HCT116 (cell line): ENCODE measurements around the gene TMEM175. TPM values are rescaled to one million over a fixed set of nuclear protein-coding genes. Genes with fewer than 3 reads are reported as not detected.

Experiments used
- ATAC-seq: fragments of 200-7000 bp; cut with Tn5 transposase; 2 replicates; pipeline ENCODE4 v1.9.1; 2020; ENCODE audit warnings: mild to moderate bottlenecking, moderate library complexity
- BruUV-seq: library from RNA; stranded (reverse); fragments of 400-500 nt; replicated peaks from 2 replicates; lab custom pipeline; 2021; lab: Mats Ljungman, UMichigan
- CTCF ChIA-PET: fragments of 300-600 bp; sonication (Branson Sonifier 250); formaldehyde crosslinking; loops from one replicate; lab custom pipeline; 2021; ENCODE audit warnings: antibody characterized with exemption; lab: Charles Lee
- POLR2A ChIA-PET: fragments of 300-600, 350-600 bp; sonication (Branson Sonifier 250); formaldehyde crosslinking; loops from one replicate; lab custom pipeline; 2021; ENCODE audit warnings: antibody characterized with exemption; lab: Charles Lee
- RAD21 ChIA-PET, 2 experiments: fragments of 300-600 bp; sonication (Branson Sonifier 250); formaldehyde crosslinking; loops; one replicate each; lab custom pipeline; 2023; ENCODE audit warnings: low total read pairs in 2 of 2; ENCODE audit not compliant: uncharacterized antibody in 2 of 2, unreplicated experiment in 2 of 2, low non-redundant PET in 1 of 2; lab: Charles Lee
- DNase-seq: peaks from one replicate; pipeline ENCODE4 v3.0.0-alpha.2; 2010; ENCODE audit warnings: low read depth, low spot score
- H2AFZ ChIP-seq: fragments of 200-600 bp; shearing (Covaris generic), sonication (generic); 2 replicates; pipeline ENCODE4 v1.6.1; 2017; ENCODE audit warnings: low read depth, mixed run types, mixed read lengths, antibody characterized with exemption, low read length; ENCODE audit not compliant: poor library complexity, severe bottlenecking
- H3K27ac ChIP-seq: 2 replicates; pipeline ENCODE4 v1.5.1; 2012; ENCODE audit warnings: low read depth, low read length
- H3K27me3 ChIP-seq: fragments of 200-600 bp; sonication (generic); 2 replicates; pipeline ENCODE4 v1.6.1; 2016; ENCODE audit warnings: mixed run types, low read length, mixed read lengths; ENCODE audit not compliant: insufficient read depth
- H3K36me3 ChIP-seq, 2 experiments: fragments of 200-500 bp in 1 of 2; fragments of 200-600 bp in 1 of 2; sonication (Bioruptor generic) in 1 of 2; sonication (generic) in 1 of 2; 2 replicates each; pipeline versions ENCODE4 v1.5.1 to v1.6.1; 2014 to 2016; ENCODE audit warnings: low read length in 2 of 2, inconsistent platforms in 1 of 2, mixed read lengths in 1 of 2, mixed run types in 1 of 2; ENCODE audit not compliant: insufficient read depth in 2 of 2, control insufficient read depth in 1 of 2
- H3K4me1 ChIP-seq, 2 experiments: fragments of 200-600 bp in 1 of 2; sonication (generic) in 1 of 2; 2 replicates each; pipeline versions ENCODE4 v1.5.1 to v1.6.1; 2012 to 2017; ENCODE audit warnings: low read length in 2 of 2, inconsistent platforms in 1 of 2, mild to moderate bottlenecking in 1 of 2, mixed read lengths in 1 of 2, mixed run types in 1 of 2, moderate library complexity in 1 of 2; ENCODE audit not compliant: insufficient read depth in 2 of 2, control insufficient read depth in 1 of 2
- H3K4me2 ChIP-seq: fragments of 200-600 bp; sonication (generic); 2 replicates; pipeline ENCODE4 v1.6.1; 2017; ENCODE audit warnings: mixed run types, low read length, mixed read lengths
- H3K4me3 ChIP-seq, 2 experiments: fragments of 200-600 bp in 1 of 2; sonication (generic) in 1 of 2; replicated peaks in 1 of 2; 2 replicates each; pipeline ENCODE4 v1.5.1; 2011 to 2016; ENCODE audit warnings: low read length in 2 of 2, control low read depth in 1 of 2, low read depth in 1 of 2, mild to moderate bottlenecking in 1 of 2, mixed read lengths in 1 of 2, mixed run types in 1 of 2
- H3K79me2 ChIP-seq: fragments of 200-600 bp; sonication (generic); 2 replicates; pipeline ENCODE4 v1.6.1; 2017; ENCODE audit warnings: mild to moderate bottlenecking, mixed run types, low read length, moderate library complexity, mixed read lengths; ENCODE audit not compliant: insufficient read depth
- H3K9ac ChIP-seq: fragments of 200-600 bp; sonication (generic); 2 replicates; pipeline ENCODE4 v1.6.1; 2016; ENCODE audit warnings: low read length, mixed read lengths
- H3K9me2 ChIP-seq: fragments of 200-600 bp; sonication (generic), shearing (Covaris generic); 2 replicates; pipeline ENCODE4 v1.6.1; 2017; ENCODE audit warnings: mixed run types, mild to moderate bottlenecking, moderate library complexity; ENCODE audit not compliant: insufficient read depth
- H3K9me3 ChIP-seq, 2 experiments: fragments of 200-500 bp in 1 of 2; fragments of 200-600 bp in 1 of 2; sonication (Bioruptor generic) in 1 of 2; sonication (generic) in 1 of 2; 2 replicates each; pipeline ENCODE4 v1.6.1; 2014 to 2017; ENCODE audit warnings: low read length in 2 of 2, mixed read lengths in 2 of 2, inconsistent platforms in 1 of 2, low read depth in 1 of 2, mild to moderate bottlenecking in 1 of 2, mixed run types in 1 of 2, moderate library complexity in 1 of 2; ENCODE audit not compliant: control insufficient read depth in 1 of 2, insufficient read depth in 1 of 2
- H4K20me1 ChIP-seq: fragments of 200-600 bp; sonication (generic), shearing (Covaris generic); 2 replicates; pipeline ENCODE4 v1.6.1; 2017; ENCODE audit warnings: mixed run types, mild to moderate bottlenecking, moderate library complexity; ENCODE audit not compliant: insufficient read depth
- CBX3 ChIP-seq: IDR thresholded peaks from 2 replicates; pipeline ENCODE4 v1.6.1; 2012; ENCODE audit warnings: low read depth
- CEBPB ChIP-seq: IDR thresholded peaks from 2 replicates; pipeline ENCODE4 v1.6.1; 2012; ENCODE audit warnings: low read depth
- EGR1 ChIP-seq: IDR thresholded peaks from 2 replicates; pipeline ENCODE4 v1.6.1; 2012; ENCODE audit warnings: low read depth
- ELF1 ChIP-seq: IDR thresholded peaks from 2 replicates; pipeline ENCODE4 v1.6.1; 2012; ENCODE audit warnings: low read depth, borderline replicate concordance
- EZH2 ChIP-seq: fragments of 200-600 bp; sonication (generic); IDR thresholded peaks from 2 replicates; pipeline ENCODE4 v1.6.1; 2017; ENCODE audit warnings: antibody characterized with exemption, mixed run types
- EZH2phosphoT487 ChIP-seq: fragments of 200-600 bp; IDR thresholded peaks from 2 replicates; pipeline ENCODE4 v1.6.1; 2018; ENCODE audit warnings: antibody characterized with exemption, borderline replicate concordance
- JUND ChIP-seq: IDR thresholded peaks from 2 replicates; pipeline ENCODE4 v1.6.1; 2012
- POLR2AphosphoS5 ChIP-seq: IDR thresholded peaks from 2 replicates; pipeline ENCODE4 v1.6.1; 2011; ENCODE audit warnings: mild to moderate bottlenecking, low read depth, low read length, moderate library complexity
- RAD21 ChIP-seq: IDR thresholded peaks from 2 replicates; pipeline ENCODE4 v1.6.1; 2012; ENCODE audit warnings: low read depth, mild to moderate bottlenecking
- SIN3A ChIP-seq: IDR thresholded peaks from 2 replicates; pipeline ENCODE4 v1.6.1; 2012; ENCODE audit warnings: low read depth
- SP1 ChIP-seq: IDR thresholded peaks from 2 replicates; pipeline ENCODE4 v1.6.1; 2012; ENCODE audit warnings: low read depth
- SRF ChIP-seq: IDR thresholded peaks from 2 replicates; pipeline ENCODE4 v1.6.1; 2012; ENCODE audit warnings: low read depth
- TCF7L2 ChIP-seq: IDR thresholded peaks from 2 replicates; pipeline ENCODE4 v1.7.0; 2011; ENCODE audit warnings: borderline replicate concordance, inconsistent platforms; ENCODE audit not compliant: insufficient read depth, insufficient read length; ENCODE audit errors: extremely low read depth
- YY1 ChIP-seq: IDR thresholded peaks from 2 replicates; pipeline ENCODE4 v1.6.1; 2011; ENCODE audit warnings: low read length, low read depth, moderate library complexity, mild to moderate bottlenecking; ENCODE audit not compliant: insufficient replicate concordance; ENCODE audit errors: extremely low read depth
- ZFX ChIP-seq: fragments of 450-650 bp; IDR thresholded peaks from 2 replicates; pipeline ENCODE4 v1.6.1; 2017
- intact Hi-C: fragments of 100-400 bp; cut with micrococcal nuclease; formaldehyde crosslinking; loops from 2 replicates; pipeline ENCODE4 v1.10.0; 2022
- total RNA-seq: library from RNA; stranded (reverse); gene quantifications from one replicate; pipeline ENCODE4 v1.2.1, GENCODE V29; 2021; ENCODE audit not compliant: unreplicated experiment
- TF ChIP-seq, protein P1 (sequence below): IDR thresholded peaks from 2 replicates; pipeline ENCODE4 v1.6.1; 2011; ENCODE audit warnings: mild to moderate bottlenecking, low read length, moderate library complexity; ENCODE audit not compliant: insufficient replicate concordance; ENCODE audit errors: extremely low read depth
- TF ChIP-seq, protein P2 (sequence below): IDR thresholded peaks from 2 replicates; pipeline ENCODE4 v1.6.1; 2012
- TF ChIP-seq, protein P3 (sequence below): IDR thresholded peaks from 2 replicates; pipeline ENCODE4 v1.6.1; 2012
- TF ChIP-seq, protein P4 (sequence below): IDR thresholded peaks from 2 replicates; pipeline ENCODE4 v1.6.1; 2012; ENCODE audit warnings: low read depth
- TF ChIP-seq, protein P5 (sequence below), 3 experiments: fragments of 200-600 bp in 1 of 3; sonication (generic) in 1 of 3; IDR thresholded peaks in 2 of 3; conservative IDR thresholded peaks in 1 of 3; 2 replicates each; pipeline ENCODE4 v1.5.1; 2012 to 2017; ENCODE audit warnings: low read depth in 2 of 3, low read length in 2 of 3, antibody characterized with exemption in 1 of 3, borderline replicate concordance in 1 of 3, control low read depth in 1 of 3, mild to moderate bottlenecking in 1 of 3, mixed read lengths in 1 of 3, mixed run types in 1 of 3, moderate library complexity in 1 of 3; ENCODE audit not compliant: insufficient read depth in 1 of 3

TMEM175 gene
- total RNA-seq, 1 experiment from 2014 or later = 17.5 TPM

DNA sequence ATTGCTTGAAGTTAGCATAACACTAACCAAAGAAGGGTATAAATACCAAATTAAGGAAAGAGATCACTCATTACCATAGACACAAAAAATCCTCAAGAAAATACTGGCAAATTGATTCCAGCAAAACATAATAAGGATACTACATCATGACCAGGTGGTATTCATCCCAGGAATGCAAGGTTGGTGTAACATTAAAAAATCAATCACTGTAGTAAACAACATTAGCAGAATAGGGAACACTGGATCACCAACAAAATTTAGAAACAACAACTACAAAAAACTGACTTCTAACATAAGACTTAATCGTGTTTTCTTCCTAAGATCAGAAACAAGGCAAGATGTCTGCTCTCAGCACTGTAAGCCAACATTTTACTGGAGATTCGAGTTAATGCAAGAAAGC lies 14.3 kb upstream of the TMEM175 start:
- RAD21 ChIA-PET = no interaction called here
- no peaks in the 10 kb centered on the region for H3K9me3 ChIP-seq
- H3K27ac ChIP-seq = no peak overlapping the region
- CTCF ChIA-PET = no interaction called here
- TF ChIP-seq ELF1 (no peak), YY1 (no peak), SRF (no peak), ZFX (no peak), TCF7L2 (no peak), CBX3 (no peak), POLR2AphosphoS5 (no peak), EZH2 (no peak), RAD21 (no peak), EZH2phosphoT487 (no peak), EGR1 (no peak), CEBPB (no peak), JUND (no peak), SIN3A (no peak), SP1 (no peak)
- TF ChIP-seq, protein P1, sequence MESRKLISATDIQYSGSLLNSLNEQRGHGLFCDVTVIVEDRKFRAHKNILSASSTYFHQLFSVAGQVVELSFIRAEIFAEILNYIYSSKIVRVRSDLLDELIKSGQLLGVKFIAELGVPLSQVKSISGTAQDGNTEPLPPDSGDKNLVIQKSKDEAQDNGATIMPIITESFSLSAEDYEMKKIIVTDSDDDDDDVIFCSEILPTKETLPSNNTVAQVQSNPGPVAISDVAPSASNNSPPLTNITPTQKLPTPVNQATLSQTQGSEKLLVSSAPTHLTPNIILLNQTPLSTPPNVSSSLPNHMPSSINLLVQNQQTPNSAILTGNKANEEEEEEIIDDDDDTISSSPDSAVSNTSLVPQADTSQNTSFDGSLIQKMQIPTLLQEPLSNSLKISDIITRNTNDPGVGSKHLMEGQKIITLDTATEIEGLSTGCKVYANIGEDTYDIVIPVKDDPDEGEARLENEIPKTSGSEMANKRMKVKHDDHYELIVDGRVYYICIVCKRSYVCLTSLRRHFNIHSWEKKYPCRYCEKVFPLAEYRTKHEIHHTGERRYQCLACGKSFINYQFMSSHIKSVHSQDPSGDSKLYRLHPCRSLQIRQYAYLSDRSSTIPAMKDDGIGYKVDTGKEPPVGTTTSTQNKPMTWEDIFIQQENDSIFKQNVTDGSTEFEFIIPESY = no peak
- TF ChIP-seq, protein P2, sequence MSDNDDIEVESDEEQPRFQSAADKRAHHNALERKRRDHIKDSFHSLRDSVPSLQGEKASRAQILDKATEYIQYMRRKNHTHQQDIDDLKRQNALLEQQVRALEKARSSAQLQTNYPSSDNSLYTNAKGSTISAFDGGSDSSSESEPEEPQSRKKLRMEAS = no peak
- TF ChIP-seq, protein P3, sequence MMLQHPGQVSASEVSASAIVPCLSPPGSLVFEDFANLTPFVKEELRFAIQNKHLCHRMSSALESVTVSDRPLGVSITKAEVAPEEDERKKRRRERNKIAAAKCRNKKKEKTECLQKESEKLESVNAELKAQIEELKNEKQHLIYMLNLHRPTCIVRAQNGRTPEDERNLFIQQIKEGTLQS = no peak
- TF ChIP-seq, protein P4, sequence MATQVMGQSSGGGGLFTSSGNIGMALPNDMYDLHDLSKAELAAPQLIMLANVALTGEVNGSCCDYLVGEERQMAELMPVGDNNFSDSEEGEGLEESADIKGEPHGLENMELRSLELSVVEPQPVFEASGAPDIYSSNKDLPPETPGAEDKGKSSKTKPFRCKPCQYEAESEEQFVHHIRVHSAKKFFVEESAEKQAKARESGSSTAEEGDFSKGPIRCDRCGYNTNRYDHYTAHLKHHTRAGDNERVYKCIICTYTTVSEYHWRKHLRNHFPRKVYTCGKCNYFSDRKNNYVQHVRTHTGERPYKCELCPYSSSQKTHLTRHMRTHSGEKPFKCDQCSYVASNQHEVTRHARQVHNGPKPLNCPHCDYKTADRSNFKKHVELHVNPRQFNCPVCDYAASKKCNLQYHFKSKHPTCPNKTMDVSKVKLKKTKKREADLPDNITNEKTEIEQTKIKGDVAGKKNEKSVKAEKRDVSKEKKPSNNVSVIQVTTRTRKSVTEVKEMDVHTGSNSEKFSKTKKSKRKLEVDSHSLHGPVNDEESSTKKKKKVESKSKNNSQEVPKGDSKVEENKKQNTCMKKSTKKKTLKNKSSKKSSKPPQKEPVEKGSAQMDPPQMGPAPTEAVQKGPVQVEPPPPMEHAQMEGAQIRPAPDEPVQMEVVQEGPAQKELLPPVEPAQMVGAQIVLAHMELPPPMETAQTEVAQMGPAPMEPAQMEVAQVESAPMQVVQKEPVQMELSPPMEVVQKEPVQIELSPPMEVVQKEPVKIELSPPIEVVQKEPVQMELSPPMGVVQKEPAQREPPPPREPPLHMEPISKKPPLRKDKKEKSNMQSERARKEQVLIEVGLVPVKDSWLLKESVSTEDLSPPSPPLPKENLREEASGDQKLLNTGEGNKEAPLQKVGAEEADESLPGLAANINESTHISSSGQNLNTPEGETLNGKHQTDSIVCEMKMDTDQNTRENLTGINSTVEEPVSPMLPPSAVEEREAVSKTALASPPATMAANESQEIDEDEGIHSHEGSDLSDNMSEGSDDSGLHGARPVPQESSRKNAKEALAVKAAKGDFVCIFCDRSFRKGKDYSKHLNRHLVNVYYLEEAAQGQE = no peak
- TF ChIP-seq, protein P5, sequence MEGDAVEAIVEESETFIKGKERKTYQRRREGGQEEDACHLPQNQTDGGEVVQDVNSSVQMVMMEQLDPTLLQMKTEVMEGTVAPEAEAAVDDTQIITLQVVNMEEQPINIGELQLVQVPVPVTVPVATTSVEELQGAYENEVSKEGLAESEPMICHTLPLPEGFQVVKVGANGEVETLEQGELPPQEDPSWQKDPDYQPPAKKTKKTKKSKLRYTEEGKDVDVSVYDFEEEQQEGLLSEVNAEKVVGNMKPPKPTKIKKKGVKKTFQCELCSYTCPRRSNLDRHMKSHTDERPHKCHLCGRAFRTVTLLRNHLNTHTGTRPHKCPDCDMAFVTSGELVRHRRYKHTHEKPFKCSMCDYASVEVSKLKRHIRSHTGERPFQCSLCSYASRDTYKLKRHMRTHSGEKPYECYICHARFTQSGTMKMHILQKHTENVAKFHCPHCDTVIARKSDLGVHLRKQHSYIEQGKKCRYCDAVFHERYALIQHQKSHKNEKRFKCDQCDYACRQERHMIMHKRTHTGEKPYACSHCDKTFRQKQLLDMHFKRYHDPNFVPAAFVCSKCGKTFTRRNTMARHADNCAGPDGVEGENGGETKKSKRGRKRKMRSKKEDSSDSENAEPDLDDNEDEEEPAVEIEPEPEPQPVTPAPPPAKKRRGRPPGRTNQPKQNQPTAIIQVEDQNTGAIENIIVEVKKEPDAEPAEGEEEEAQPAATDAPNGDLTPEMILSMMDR (IDR thresholded peaks at IDR 0.05 in 2 of 3, conservative IDR thresholded peaks at IDR 0.05 in 1 of 3; ENCODE audit: borderline replicate concordance in 1 of 3, insufficient read depth in 1 of 3, low read depth in 2 of 3, low read length in 2 of 3) = no peak
- H3K4me3 ChIP-seq = no peak overlapping the region
- no peak for DNase-seq
- no peaks in the 10 kb centered on the region for H3K4me1 ChIP-seq
- H4K20me1 ChIP-seq = 0 out of 2 replicates have a peak, but pooled peaks cover 5% of the 10 kb centered on the region
- peaks cover 92% of the 10 kb centered on the region for H3K79me2 ChIP-seq
- no peaks in the 10 kb centered on the region for H3K9me2 ChIP-seq
- BruUV-seq = no TSS peak
- H3K4me2 ChIP-seq = no peak overlapping the region
- no peak overlapping the region for H3K9ac ChIP-seq
- ATAC-seq = no peak
- no peak overlapping the region for H2AFZ ChIP-seq
- intact Hi-C loops = loop anchor here (10.0 kb wide), 1 partner anchor 73 kb away; no protein-coding TSS in a partner anchor
- POLR2A ChIA-PET = no interaction called here
- H3K36me3 ChIP-seq = no peaks in the 10 kb centered on the region
- no peaks in the 10 kb centered on the region for H3K27me3 ChIP-seq
